Endometrial microvascular endothelial cells (primary cell): ENCODE measurements around the gene ZNF343. TPM values are rescaled to one million over a fixed set of nuclear protein-coding genes. Genes with fewer than 3 reads are reported as not detected.
"Not testable (repeated sequence)": the region's sequence is repeated elsewhere in the genome, so short reads cannot be mapped to it uniquely, and the experiment has no call there.

Experiments used
- in situ Hi-C: cut with HindIII; loops from 2 replicates; pipeline ENCODE4 v1.10.0; 2017; ENCODE audit warnings: low sequenced_read_pairs, low pct_unique_long_range_greater_than_20kb; ENCODE audit errors: inconsistent ontology term
- total RNA-seq: library from RNA; depleted of rRNA; stranded (reverse); fragments of >200 nt; gene quantifications from one replicate; pipeline ENCODE4 v1.2.3, GENCODE V29; 2015; ENCODE audit errors: inconsistent ontology term

Gene ZNF343
- 5.5 TPM for total RNA-seq

GRCh38 chr20:2508631-2509467 is at the start of gene ZNF343:
Gene ZNF343 (minus strand): TSS chr20:2508915. CDS start chr20:2493895, 15,020 bp downstream.
- in situ Hi-C loops = no loop called here

- in situ Hi-C loops = no loop called here
Observed at GRCh38 chr20:2557873-2558580, 49.3 kb upstream of the ZNF343 start.

- in situ Hi-C loops = no loop called here
Observed at GRCh38 chr20:2545594-2545993, 36.9 kb upstream of the ZNF343 start.

- in situ Hi-C loops = no loop called here
Observed at GRCh38 chr20:2544211-2544610, 35.5 kb upstream of the ZNF343 start.

GRCh38 chr20:2542361-2542760 is 33.6 kb upstream of the ZNF343 start:
- in situ Hi-C loops = no loop called here

GRCh38 chr20:2541940-2542339 is 33.2 kb upstream of the ZNF343 start:
- in situ Hi-C loops = no loop called here

- in situ Hi-C loops = no loop called here
Observed at GRCh38 chr20:2538931-2539720, 30.4 kb upstream of the ZNF343 start.

GRCh38 chr20:2538356-2538755 is 29.6 kb upstream of the ZNF343 start:
- in situ Hi-C loops = no loop called here

- in situ Hi-C loops = no loop called here
Observed at GRCh38 chr20:2537101-2537500, 28.4 kb upstream of the ZNF343 start.

GRCh38 chr20:2536560-2536986 is 27.9 kb upstream of the ZNF343 start, which contains the start of gene TMC2:
Gene TMC2 (plus strand): TSS chr20:2536573. CDS start chr20:2536622, 49 bp downstream.
- in situ Hi-C loops = no loop called here

- in situ Hi-C loops = no loop called here
Observed at GRCh38 chr20:2535711-2536559, 27.2 kb upstream of the ZNF343 start.

- in situ Hi-C loops = no loop called here
Observed at GRCh38 chr20:2533118-2533517, 24.4 kb upstream of the ZNF343 start.

- in situ Hi-C loops = no loop called here
Observed at GRCh38 chr20:2528671-2529271, 20.1 kb upstream of the ZNF343 start.

- in situ Hi-C loops = no loop called here
Observed at GRCh38 chr20:2527762-2528161, 19.0 kb upstream of the ZNF343 start.

GRCh38 chr20:2526218-2526583 is 17.5 kb upstream of the ZNF343 start:
- in situ Hi-C loops = not testable (repeated sequence)

GRCh38 chr20:2524709-2525506 is 16.2 kb upstream of the ZNF343 start:
- in situ Hi-C loops = no loop called here

- in situ Hi-C loops = no loop called here
Observed at GRCh38 chr20:2523919-2524708, 15.4 kb upstream of the ZNF343 start.
